Neuron (in vitro differentiated cells): Measurements from ENCODE around the gene TCIRG1.
"Not testable (repeated sequence)": the region's sequence is repeated elsewhere in the genome, so short reads cannot be mapped to it uniquely, and the experiment has no call there.

ENCODE experiments used
- H2AFZ ChIP-seq: one replicate; pipeline ENCODE4 v1.6.1; 2013; ENCODE audit warnings: low read depth, mild to moderate bottlenecking, inconsistent platforms, low read length, moderate library complexity
- H3K27me3 ChIP-seq: one replicate; pipeline ENCODE4 v1.6.1; 2013; ENCODE audit warnings: low read length; ENCODE audit not compliant: insufficient read depth
- H3K36me3 ChIP-seq: one replicate; pipeline ENCODE4 v1.6.1; 2013; ENCODE audit warnings: low read length; ENCODE audit not compliant: insufficient read depth
- H3K4me1 ChIP-seq: one replicate; pipeline ENCODE4 v1.6.1; 2013; ENCODE audit warnings: low read length; ENCODE audit not compliant: insufficient read depth
- H3K4me3 ChIP-seq: 2 replicates; pipeline ENCODE4 v1.5.1; 2013; ENCODE audit warnings: mild to moderate bottlenecking, low read length, moderate library complexity
- H3K9me3 ChIP-seq: one replicate; pipeline ENCODE4 v1.6.1; 2013; ENCODE audit warnings: low read length

The TCIRG1 gene, protein sequence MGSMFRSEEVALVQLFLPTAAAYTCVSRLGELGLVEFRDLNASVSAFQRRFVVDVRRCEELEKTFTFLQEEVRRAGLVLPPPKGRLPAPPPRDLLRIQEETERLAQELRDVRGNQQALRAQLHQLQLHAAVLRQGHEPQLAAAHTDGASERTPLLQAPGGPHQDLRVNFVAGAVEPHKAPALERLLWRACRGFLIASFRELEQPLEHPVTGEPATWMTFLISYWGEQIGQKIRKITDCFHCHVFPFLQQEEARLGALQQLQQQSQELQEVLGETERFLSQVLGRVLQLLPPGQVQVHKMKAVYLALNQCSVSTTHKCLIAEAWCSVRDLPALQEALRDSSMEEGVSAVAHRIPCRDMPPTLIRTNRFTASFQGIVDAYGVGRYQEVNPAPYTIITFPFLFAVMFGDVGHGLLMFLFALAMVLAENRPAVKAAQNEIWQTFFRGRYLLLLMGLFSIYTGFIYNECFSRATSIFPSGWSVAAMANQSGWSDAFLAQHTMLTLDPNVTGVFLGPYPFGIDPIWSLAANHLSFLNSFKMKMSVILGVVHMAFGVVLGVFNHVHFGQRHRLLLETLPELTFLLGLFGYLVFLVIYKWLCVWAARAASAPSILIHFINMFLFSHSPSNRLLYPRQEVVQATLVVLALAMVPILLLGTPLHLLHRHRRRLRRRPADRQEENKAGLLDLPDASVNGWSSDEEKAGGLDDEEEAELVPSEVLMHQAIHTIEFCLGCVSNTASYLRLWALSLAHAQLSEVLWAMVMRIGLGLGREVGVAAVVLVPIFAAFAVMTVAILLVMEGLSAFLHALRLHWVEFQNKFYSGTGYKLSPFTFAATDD

DNA sequence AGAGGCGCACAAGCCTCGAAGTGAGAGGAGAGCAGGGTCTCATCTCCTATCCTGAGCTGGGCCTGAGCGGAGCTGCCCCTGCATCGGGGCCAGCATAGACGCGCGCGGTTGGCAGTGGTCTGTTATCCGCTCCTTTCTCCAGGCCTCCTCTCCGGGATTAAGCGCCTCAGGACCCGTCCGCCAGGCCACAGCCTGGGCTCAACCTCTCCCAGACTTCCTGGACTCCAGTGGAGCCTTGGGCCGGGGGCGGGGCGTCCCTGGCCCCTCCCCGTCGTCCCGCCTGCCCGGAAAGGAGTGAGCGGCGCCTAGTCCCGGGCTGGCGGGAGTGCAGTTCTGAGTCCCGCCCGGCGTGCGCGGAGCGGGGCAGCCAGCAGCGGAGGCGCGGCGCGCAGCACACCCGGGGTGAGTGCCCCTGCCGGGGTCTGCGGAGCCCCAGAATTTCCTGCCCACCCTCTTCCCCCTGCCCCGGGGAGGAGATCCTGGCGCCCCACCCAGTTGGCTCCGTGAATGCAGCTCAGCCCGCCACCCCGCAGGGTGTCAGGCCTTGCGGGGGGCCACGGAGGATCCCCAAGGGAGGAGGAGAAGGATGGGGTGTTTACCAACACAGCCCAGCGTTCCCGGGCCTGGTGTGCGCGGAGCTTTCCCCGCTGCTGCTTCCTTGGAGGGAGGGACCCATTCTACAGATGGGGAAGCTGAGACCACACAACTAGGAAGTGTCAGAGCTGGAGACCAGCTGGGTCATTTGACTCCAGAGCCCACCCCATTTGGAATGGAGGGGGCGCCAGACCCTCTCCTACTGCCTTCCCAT is at the start of gene TCIRG1:
TSS of gene TCIRG1 (plus strand) at position 308 of the 808 bp plus-strand sequence. CDS start 2,247 bp downstream, outside the sequence.
- Histone ChIP-seq H2AFZ (no peak within 1 kb of the TSS), H3K36me3 (peaks cover 9% of the 10 kb centered on the region), H3K27me3 (no peaks in the 10 kb centered on the region), H3K4me3 (no peak within 1 kb of the TSS), H3K9me3 (no peaks in the 10 kb centered on the region), H3K4me1 (peaks cover 14% of the 10 kb centered on the region)

DNA sequence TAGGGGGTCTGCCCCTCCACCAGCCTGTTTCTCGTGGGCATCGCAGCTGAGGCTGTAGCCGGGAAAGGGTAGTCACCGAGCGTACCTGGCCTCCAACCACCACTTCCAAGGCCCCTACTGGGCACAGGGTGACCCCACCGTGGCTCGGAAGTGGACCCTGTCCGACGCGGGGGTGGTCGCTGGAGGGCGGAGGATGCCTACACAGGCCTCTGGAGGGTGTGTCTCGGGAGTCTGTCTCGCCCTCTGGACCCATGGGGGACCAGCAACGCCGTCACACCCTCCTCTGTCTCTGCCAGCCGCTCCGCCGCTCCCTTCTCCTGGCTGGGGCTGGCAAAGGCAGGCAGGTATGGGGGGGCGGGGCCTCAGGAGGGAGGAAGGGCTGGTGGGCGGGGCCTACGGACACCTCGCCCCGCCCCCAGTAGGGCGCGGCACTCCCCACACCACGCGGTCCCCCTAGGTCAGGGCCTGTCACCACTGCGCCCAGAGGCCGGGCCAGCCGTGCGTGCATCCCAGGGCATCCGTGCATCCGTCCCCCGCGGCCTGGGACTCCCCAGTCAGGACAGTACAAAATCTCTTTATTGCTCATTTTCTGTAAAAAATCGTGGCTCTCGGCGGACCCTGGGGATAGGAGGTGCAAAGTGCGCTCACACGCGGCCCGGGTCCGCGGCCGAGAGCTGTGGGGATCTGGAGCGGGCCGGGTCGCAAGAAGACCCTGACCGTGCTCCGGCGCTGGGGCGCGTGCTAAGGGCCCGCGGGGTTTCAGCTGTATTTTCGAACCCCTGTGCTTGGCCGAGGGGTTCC is 48.1 kb upstream of the TCIRG1 start:
- H3K36me3 ChIP-seq, H3K9me3 ChIP-seq, H2AFZ ChIP-seq, H3K4me3 ChIP-seq, H3K27me3 ChIP-seq, H3K4me1 ChIP-seq: not testable (repeated sequence)

GRCh38 chr11:67991347-67992121 is 47.3 kb upstream of the TCIRG1 start:
- H3K9me3 ChIP-seq, H3K27me3 ChIP-seq, H3K4me3 ChIP-seq, H2AFZ ChIP-seq, H3K36me3 ChIP-seq, H3K4me1 ChIP-seq: not testable (repeated sequence)

DNA sequence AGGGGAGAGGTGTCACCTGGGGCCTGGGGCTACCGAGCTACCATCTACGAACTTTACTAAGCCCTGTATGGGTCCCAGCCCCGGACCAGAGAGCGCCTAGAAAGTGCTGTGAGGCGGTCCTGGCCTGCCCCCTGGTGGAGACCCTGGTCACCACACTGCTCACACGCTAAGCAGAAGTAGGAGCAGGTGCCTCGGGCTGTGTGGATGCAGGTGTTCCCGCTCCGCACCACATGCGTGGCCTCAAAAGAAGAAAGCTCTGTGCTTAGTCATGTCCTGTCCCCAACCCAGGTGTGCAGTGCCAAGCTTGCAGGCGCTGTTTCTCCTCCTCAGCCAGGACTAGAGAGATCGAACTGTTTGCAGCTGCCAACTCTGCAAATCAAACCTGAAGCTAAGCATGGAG is 45.0 kb upstream of the TCIRG1 start:
- not testable (repeated sequence) for H2AFZ ChIP-seq, H3K9me3 ChIP-seq, H3K4me3 ChIP-seq, H3K27me3 ChIP-seq, H3K36me3 ChIP-seq, H3K4me1 ChIP-seq

DNA sequence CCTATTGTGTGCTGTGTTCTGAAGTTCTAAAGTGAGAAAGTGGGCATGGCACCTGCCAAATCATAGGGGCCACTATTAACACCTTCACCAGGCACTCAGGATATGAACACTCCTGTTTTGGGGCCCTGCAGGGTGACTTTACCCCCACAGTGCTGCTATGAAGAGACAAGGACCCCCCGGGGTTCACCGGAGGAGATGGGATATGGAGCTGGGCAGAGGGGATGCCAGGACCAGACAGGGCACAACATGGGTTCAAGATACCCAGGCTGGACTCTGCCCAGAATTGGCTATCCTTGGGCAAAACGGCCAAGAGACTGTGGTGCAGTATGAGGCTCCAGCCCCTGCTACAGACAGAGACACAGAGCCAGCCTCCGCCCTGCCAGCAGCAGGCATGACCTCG is 44.4 kb upstream of the TCIRG1 start:
- H3K4me3 ChIP-seq, H2AFZ ChIP-seq: not testable (repeated sequence)

GRCh38 chr11:67995129-67995528 is 43.7 kb upstream of the TCIRG1 start:
- H3K4me1 ChIP-seq, H2AFZ ChIP-seq, H3K36me3 ChIP-seq, H3K9me3 ChIP-seq, H3K27me3 ChIP-seq, H3K4me3 ChIP-seq: not testable (repeated sequence)

More for the DNA sequence above, 44.4 kb upstream of the TCIRG1 start:
- not testable (repeated sequence) for H3K36me3 ChIP-seq, H3K4me1 ChIP-seq, H3K27me3 ChIP-seq, H3K9me3 ChIP-seq

- not testable (repeated sequence) for H3K4me1 ChIP-seq, H3K9me3 ChIP-seq, H3K36me3 ChIP-seq, H2AFZ ChIP-seq, H3K27me3 ChIP-seq, H3K4me3 ChIP-seq
These were observed 43.2 kb upstream of the TCIRG1 start for GRCh38 chr11:67995579-67995978.

DNA sequence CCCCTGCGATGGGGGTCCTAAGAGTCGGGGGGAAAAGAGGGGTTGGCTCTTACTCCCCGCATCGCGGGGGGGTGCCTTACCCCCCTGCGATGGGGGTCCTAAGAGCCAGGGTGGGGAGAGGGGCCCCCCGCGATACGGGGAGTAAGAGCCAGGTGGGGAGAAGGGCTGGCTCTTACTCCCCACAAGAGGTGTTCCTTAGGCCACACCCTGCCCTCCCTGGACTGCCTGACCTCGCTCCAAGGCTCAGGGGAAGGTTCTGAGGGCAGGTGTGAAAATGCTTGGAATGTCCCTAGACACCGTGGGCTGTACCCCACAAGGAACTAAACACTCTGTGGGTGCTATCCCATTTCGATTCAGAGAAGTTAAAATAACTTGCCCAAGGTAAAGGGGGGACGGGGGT is 42.8 kb upstream of the TCIRG1 start:
- H3K4me1 ChIP-seq: peaks cover 4% of the 10 kb centered on the region
- no peaks in the 10 kb centered on the region for H3K27me3 ChIP-seq
- no peak overlapping the region for H3K4me3 ChIP-seq
- H3K36me3 ChIP-seq: no peaks in the 10 kb centered on the region
- H3K9me3 ChIP-seq: no peaks in the 10 kb centered on the region
- no peak overlapping the region for H2AFZ ChIP-seq

GRCh38 chr11:67996622-67997474 is 42.0 kb upstream of the TCIRG1 start:
- no peak overlapping the region for H3K4me3 ChIP-seq
- H2AFZ ChIP-seq: no peak overlapping the region
- no peaks in the 10 kb centered on the region for H3K9me3 ChIP-seq
- H3K27me3 ChIP-seq: no peaks in the 10 kb centered on the region
- peaks cover 4% of the 10 kb centered on the region for H3K4me1 ChIP-seq
- H3K36me3 ChIP-seq: no peaks in the 10 kb centered on the region

DNA sequence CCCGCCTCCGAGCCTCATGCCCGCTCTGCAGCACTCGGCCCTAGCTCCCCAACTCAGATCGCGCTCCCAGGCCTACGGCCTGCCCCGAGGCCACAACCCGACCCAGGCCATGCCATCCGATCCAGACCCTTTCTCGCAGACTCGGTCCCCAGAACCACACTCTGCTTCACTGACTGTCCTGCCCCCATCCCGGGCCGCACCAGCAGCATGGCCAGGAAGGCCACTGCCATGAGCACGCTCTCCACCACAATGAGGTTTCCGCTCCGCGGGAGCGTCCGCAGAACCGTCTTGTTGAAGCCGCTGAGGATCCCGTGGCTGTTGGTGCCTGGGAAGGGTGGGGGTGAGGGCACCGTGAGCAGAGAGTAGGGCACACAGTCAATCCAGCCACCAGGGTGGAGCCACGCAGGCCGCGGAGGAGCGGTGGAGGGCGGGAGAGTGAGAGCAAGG is 41.3 kb upstream of the TCIRG1 start:
- H3K4me3 ChIP-seq: no peak overlapping the region
- no peaks in the 10 kb centered on the region for H3K27me3 ChIP-seq
- H2AFZ ChIP-seq: no peak overlapping the region
- peaks cover 4% of the 10 kb centered on the region for H3K4me1 ChIP-seq
- H3K9me3 ChIP-seq: no peaks in the 10 kb centered on the region
- no peaks in the 10 kb centered on the region for H3K36me3 ChIP-seq
